ENCODE results near the gene HLA-DMA. TPM values are rescaled to one million over a fixed set of nuclear protein-coding genes. Genes with fewer than 3 reads are reported as not detected.
"Not testable (repeated sequence)": the region's sequence is repeated elsewhere in the genome, so short reads cannot be mapped to it uniquely, and the experiment has no call there.

The HLA-DMA gene
- total RNA-seq, 1 donor from 2014 or later: 2.1 TPM

- peak; percentile 11 for DNase-seq (ENCODE audit: low read depth)
Measured at GRCh38 chr6:32954986-32955802, 2.3 kb upstream of the HLA-DMA start.

DNA sequence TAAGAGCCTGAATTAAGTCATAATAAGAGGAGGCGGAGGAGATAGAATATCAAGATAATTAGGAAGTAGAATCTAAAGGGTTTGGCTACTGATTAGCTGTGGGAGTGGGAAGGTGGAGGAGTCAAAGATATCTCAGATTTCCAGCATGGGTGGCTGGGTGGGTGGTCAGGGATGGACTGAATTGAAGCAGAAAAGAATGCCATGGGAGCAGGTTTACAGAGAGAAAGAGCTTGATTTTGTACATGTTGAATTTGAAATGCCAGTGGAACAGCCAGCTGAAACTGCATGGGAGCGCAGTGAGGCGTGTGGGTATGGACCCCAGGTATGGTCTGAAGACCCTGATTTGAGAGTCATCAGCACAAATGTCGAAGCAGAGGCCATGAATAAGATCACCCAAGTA, 1.4 kb upstream of the HLA-DMA start:
- DNase-seq (ENCODE audit: low read depth): no peak

- no peak for DNase-seq (ENCODE audit: low read depth)
Measured at GRCh38 chr6:32953775-32954174, 878 bp upstream of the HLA-DMA start.

GRCh38 chr6:32950449-32950848, 2.4 kb downstream of the HLA-DMA start:
- DNase-seq (ENCODE audit: low read depth): no peak

DNA sequence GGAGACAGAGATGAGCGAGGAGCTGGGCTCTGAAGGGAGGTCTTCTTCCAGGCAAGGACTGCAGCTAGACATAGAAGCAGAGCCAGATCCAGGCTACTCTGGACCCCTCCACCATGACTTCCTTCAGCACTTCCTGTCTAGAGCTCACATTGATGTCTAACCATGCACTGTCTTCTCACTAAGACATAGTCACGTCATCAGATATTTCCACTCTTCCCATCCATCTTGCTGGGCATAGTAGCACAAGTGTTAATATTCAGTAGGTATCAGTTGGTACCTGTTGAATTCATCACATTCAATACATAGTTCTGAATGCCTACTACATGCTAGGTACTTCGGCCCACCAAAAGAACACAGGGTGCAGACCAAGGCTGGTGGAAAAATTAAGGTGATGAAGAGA, 2.9 kb downstream of the HLA-DMA start:
- DNase-seq (ENCODE audit: low read depth): no peak

GRCh38 chr6:32949113-32949512, 3.8 kb downstream of the HLA-DMA start:
- DNase-seq (ENCODE audit: low read depth): no peak

- peak; percentile 16 for DNase-seq (ENCODE audit: low read depth)
Measured at GRCh38 chr6:32947552-32948465, 5.1 kb downstream of the HLA-DMA start.

GRCh38 chr6:32946893-32947292, 6.0 kb downstream of the HLA-DMA start:
- no peak for DNase-seq (ENCODE audit: low read depth)

DNA sequence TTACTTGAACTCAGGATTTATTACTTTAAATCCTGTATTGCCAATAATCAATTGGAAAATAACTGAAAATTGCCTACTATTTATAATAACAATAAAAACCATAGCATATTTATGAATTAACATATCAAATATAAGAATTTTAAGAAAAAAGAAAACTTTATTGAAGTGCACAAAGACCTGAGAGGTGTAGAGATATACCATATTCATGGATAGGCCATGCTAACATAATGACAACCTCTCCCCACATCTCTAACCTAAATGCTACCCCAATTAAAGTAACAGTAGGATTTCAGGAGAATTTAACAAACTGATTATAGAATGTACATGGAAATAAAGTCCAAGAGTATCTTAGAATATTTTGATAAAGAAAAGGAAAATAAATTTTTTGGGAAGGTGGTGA, 6.9 kb downstream of the HLA-DMA start:
- DNase-seq (ENCODE audit: low read depth): no peak

DNA sequence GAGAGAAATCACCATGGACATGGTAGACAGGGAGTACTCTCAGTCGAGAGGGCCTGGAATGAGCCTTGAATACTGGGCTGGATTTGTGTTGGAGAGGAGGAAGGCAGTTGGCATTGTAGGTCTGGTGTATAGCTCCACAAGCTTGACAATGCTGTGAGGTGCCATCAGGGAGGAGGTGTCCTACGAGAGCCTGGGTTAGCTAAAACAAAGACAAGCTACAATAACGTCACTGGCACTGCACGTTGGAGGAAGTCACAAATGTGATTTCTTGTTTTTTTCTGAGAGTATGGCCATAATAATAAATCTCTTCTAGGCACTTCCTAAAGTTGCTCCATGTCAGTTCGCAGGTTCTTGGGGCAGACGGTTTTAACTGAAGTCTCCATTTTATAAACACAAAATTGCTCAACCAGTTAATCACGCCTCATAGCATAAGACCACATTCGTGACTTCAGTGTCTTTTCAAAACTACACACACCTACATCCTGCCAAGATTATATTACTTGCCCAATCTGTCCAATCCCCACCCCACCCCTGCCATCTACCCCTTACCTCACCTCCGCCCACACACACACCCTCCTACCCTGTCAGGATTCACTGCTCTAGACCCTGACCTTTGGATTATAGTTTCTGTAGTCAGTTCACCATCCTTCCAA, 7.7 kb downstream of the HLA-DMA start:
- no peak for DNase-seq (ENCODE audit: low read depth)

GRCh38 chr6:32943864-32944649, 8.8 kb downstream of the HLA-DMA start:
- no peak for DNase-seq (ENCODE audit: low read depth)

GRCh38 chr6:32942555-32943123, 10.3 kb downstream of the HLA-DMA start:
- DNase-seq (ENCODE audit: low read depth): not testable (repeated sequence)

- DNase-seq (ENCODE audit: low read depth): no peak
Measured at GRCh38 chr6:32941214-32941768, 11.6 kb downstream of the HLA-DMA start.

DNA sequence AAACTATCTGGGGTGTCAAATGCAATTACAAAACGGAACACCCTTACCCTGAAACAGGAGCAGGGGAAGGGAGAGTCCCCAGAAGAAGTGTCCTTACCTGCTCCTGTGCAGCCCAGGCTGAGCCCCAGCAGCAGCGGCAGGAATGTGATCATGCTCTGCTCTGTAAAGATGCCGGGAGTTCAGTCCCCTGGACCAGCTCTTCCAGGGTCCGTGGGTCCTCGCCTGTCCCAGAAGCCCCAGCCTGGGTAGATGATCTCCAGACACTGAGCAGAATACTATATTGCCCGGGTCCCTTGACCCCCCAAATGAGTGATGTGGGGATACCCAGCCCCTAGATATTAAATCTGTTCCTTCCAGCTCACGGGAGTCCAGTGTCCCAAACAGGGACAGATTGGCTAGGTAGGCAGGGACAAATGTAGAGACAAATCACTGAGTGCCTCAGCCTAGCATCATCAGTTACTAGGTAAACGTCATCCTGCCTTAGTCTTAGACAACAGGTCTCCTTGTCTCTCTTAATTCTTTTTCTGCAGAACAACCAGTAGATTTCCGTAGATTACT, 12.2 kb downstream of the HLA-DMA start, which contains the start of gene HLA-DMB:
TSS of gene HLA-DMB (minus strand) at position 373 of the 558 bp plus-strand sequence. CDS start at position 152, 221 bp downstream.
- DNase-seq (ENCODE audit: low read depth): peak; percentile 79

DNA sequence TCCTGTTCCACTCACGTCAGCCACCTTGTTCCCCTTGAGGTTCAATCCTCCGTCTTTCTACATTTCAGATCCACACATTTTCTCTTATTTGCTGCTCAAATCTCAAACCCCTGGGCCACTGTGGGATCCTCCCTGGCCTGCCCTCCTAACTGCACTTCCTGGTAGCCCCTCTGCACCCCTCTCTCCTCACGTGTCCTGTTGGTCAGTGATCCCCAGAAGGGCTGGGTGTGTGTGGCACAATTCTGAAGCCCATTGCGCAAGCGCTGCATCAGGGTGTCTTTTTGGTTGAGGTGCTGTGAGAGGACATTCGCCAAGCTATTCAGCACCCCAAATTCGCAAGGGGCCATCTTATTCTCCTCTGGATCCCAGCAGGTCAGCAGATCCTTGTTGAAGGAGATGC, 14.4 kb downstream of the HLA-DMA start:
- DNase-seq (ENCODE audit: low read depth): no peak

DNA sequence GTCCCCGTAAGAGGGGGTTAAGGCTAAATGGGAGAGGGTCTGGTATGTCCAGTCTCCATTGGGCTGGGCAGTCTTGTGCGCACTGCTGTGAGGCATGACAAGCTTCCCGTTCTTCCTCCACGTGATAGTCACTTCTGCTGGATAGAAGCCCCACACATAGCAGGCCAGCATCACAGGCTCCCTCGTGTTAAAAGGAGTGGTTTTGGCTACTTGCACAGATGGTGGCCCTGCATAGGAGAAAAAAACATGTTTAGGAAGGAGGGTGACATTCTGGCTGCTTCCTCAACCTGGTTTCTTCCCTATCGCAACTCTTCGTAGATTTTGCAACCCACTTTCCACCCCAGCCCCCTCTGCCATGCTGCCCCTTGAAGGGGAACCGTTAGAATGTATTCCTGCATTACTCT, 15.7 kb downstream of the HLA-DMA start:
- no peak for DNase-seq (ENCODE audit: low read depth)

DNA sequence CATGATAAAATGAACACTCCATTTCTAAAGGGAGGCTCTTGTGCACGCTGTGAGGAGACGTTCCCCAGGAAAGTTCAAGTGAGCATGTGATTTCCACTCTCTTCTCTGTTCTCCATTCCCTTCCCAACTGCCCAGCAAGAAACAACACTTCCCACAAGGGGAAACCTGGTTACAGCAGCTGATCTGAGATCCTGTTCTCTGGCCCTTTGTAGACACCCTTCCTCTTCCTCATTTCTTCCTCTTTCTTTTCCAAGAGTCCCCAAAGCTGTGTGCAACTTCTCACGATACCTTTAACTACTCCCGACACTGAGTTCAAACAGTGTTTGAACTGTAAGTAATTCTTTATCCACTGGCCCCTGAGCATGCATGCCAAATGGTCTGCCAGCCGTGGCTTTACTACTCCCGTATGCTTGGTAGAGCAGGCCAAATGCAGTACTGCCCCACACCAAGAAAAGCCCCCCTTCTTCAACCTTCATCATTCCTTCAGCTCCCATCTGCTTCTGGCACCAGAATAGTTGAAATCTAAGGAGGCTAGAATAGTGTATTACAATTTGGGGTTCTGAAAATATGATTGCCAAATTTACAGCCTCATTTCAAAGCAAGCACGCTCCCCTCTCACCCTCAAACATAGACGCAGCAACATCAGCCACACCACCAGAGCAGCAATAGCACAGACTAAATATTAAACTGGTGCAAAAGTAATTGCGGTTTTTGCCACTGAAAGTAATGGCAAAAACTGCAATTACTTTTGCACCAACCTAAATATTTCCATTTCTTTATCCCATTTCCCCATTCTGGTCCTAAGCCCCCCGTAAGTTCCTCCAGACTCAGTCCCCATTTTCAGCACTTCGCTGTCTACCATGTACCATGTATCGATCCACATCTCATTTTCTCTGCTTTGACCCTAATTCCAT, 16.4 kb downstream of the HLA-DMA start:
- DNase-seq (ENCODE audit: low read depth): no peak

- DNase-seq (ENCODE audit: low read depth): no peak
Measured at GRCh38 chr6:32935551-32936238, 17.2 kb downstream of the HLA-DMA start.

Data from myocyte (in vitro differentiated cells).